ENCODE results near the gene KCNJ12.

The KCNJ12 gene

DNA sequence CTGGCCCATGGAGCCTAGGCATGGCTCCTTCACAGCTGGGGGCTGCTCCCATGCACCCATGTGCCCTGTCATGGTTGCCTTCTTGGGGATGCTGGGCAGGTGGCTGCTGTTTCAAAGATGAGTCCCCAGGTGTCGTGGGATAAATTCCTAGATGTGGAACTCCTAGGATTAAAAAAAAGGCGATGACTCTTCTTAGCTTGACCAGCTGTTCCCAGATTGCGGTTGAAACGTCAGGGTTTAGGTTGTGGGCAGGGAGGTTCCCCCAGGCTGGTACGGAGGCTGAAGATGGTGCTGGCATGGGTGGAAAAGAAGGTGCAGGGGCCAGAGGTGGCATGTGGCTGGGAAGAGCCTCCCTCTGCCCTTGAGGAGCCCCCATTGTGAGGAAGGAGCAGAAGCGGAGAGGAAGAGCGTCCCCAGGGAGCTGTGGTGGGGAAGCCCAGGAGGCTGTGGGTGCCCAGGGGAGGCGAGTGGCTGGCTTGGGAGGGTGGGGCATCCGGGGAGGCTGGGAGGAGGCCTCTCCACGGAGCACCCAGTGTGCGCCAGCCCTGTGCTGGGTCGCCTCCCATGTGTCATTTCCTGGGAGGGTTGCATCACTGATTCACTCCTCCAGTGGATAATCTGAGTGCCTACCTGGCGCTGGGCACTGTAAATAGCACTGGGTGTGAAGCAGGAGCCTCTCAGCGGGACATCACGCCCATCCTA lies 7.5 kb upstream of the KCNJ12 start:
- DNase-seq: no peak

DNA sequence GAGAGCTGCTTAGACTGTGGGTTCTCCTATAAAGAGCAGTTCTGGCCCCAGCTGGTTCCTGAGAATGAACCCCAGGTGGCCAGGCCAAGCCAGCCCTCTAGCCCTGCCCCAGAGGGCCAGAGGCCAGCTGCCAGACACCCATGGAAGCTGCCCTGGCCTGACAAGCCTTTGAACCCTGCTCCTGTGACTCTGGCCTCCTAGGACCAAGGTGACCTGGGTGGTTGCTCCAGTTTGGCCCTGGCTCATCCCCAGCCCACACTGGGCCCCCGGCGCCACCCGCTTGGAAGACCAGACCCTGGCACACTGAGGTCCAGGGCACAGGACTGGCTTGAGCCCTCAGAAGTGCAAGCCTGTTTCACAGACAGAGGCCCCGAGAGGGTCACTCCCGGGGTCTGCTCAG lies 6.8 kb upstream of the KCNJ12 start:
- no peak for DNase-seq

DNA sequence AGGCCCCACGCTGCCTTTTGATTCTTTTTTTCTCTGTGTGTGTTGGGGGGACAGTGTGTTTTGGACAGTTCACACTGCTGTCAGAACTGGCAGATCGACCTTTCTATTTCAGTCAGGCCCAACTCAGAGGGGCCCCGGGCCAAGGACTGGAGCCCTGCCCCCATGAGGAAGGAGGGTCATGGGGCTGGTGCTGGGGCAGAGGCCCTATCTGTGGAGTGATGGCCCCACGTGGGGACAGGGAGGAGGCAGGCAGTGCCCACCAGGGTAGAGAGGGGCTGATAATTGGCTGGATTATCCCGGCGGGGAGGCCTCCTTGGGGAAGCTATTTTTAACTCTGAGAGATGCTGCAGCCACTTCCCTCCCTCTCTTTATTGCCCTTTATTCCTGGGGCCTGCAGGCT lies 5.7 kb upstream of the KCNJ12 start:
- no peak for DNase-seq

DNA sequence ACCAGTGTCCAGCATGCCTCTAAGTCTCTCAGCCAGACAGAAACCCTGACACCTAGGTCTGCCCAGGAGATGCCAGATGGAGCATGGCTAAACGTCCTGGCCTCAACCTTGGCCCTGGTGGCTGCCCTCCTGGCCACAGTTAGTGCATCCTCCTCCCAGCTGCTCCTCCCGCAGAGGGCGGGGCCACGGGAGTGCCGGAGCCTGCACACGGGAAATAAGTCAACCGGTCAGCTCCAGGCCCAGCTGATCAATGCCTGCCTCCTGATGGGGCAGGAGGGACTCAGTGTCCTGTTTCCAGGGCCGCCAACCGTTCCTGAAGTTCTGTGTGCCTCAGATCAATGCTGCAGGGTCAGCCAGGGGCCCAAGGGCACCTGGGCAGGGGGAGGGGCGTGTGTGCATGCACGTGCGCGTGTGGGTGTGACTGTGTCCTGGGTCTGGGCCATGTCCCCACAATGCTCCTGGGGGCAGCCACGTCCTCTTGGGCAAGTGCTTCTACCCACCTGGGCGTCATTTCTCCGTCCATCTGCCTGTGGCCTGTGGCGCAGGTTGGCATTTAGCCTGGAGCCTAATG lies 4.6 kb upstream of the KCNJ12 start:
- no peak for DNase-seq

DNA sequence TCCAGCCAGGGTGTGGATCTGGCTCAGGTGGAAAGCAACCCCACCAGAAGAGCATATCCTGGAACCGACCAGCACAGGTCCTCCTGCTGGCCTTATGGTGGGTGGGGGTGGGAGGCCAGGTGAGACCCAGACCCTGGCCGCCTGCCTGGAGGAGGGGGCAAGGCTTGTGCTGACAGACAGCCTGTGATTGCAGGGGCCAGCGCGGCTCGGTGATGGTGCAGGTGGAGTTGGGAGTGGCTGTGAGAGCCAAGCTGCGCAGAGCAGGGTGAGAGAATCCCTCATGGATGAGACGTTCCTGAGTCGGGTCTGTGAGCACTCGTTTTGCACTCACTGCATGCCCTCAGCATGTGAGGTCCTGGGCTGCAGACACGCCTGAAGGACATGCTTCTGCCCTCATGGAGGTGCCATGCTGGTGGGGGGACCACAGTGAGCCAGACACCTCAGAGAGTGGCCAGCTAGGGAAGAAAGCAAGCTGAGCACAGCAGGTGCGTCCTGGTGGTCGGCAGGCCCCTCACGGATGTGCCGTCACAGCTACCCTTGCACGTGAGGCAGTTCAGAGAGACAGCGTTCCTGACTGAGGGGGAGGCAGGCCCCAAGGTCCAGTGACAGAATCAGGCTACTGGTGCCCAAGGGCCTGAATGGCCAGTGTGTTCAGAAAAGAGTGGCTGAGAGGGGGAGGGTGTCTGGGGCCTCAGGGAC lies 3.8 kb upstream of the KCNJ12 start:
- DNase-seq: no peak

DNA sequence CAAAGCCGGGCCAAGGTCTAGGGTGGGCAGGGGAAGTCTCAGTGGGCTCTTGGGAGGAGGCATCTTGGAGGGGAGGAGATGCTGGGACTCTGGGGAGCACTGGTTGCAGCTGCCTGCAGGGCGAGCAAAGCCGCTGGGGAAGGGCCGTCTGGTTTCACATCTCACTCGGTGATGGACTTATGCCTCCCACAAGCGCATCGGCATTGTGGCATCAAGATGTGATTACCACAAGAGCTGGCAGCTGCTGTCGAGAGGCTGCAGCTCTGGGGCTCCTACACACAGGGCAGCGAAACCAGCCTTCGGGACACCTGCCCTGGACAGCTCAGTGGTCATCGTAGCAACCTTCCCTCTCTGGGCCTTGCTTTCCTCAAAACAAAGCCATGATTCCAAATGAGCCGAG lies 3.1 kb upstream of the KCNJ12 start:
- DNase-seq: no peak

DNA sequence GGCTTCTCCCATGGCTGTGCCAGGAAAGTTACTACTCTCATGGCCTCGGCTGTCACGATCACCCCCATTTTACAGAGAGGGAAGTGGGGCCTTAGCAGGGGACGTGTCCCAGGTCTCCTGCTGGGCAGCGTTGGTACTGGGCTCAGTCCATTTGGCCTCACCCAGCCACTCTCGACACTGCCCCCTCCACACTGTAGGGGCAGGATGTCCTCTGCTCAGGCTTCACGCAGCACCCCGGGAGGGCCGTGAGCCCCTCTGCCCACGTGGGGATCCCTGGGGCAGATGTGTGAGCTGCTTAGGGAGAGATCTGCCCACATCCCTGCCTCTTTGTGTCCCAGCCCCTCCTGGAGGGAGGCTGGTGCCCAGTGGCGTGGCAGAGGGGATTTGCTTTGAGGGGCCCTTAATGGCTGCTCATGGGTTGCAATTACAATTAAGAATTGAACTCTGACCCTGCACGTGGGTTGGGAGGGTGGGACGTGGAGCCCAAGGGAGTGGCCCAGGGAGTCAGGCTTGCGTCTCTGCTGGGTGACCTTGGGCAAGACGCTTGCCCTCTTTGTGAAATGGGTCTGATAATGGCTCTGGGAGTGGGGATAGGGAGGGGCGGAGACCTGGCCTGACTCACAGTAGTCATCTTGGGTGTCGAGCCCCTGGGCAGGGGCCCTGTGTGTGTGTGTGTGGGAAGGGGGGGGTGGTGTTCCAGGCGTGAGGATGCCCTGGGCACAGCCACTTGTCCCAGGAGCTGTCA lies 2.3 kb upstream of the KCNJ12 start:
- DNase-seq: no peak

DNA sequence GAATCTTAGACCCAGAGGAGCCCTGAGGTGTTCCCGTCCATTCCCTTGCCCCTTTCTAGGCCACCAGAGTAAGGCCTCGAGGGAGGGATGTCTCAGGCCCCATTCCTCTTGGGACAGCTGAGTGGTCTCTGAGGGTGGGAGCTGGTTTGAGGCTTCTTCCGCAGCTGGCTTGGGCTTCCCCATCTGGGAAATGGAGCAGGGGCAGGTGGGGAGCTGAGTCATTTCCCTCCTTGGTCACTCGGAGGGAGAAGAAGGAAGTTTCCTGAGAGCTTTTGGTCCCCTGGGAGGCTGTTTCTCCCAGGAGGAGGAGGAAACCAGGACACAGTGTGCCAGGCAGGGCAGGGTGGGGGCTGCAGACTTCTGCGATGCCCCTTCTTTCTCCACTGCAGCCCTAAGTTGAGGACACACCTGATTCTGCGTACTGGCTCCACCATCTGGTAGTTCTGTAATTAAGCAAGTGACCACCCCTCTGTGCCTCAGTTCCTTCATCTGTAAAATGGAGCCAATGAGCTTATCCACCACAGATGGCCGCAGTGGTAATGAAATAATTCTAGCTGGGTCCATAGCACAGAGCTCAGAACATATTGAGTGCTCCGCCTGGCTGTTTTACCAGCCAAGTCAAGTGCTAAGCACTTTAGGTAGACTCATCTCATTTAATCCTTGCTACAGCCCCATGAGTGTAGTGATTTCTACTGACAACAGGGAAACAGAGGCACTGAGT lies 1.6 kb upstream of the KCNJ12 start:
- DNase-seq: no peak

DNA sequence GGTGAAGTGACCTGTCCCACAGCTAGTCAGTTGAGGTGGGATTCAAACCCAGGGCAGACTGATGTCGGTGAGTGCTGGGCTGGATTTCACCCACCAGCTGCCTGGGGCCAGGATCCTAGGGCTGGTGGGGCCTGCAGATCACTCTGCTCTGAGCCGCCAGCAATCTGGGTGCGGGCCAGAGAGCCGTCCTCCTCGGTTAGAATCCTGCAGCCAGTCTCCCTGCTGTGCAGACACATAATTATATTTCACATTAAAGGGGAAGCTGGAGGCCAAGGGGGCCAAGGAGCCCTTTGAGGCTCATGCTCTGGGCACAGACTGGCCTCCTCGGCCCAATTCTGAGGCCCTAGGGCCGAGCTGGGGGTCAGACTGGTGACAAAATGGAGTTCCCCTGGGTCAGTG lies 996 bp upstream of the KCNJ12 start:
- no peak for DNase-seq

DNA sequence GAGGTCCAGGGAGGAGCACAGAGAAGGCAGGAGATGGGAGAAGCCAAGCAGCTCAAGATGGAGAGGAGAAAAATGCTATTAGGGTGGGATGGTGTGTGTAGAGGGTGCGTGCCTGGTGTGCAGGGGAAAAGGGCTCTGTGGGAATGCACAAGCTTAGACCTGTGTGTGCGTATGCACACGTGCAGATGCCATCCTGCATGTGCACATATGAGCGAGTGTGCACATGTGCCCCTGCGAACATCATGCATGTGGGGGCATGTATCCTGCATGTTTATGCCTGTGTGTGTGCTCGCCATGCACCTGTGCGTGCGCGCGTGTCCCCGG lies 438 bp upstream of the KCNJ12 start:
- DNase-seq: no peak

DNA sequence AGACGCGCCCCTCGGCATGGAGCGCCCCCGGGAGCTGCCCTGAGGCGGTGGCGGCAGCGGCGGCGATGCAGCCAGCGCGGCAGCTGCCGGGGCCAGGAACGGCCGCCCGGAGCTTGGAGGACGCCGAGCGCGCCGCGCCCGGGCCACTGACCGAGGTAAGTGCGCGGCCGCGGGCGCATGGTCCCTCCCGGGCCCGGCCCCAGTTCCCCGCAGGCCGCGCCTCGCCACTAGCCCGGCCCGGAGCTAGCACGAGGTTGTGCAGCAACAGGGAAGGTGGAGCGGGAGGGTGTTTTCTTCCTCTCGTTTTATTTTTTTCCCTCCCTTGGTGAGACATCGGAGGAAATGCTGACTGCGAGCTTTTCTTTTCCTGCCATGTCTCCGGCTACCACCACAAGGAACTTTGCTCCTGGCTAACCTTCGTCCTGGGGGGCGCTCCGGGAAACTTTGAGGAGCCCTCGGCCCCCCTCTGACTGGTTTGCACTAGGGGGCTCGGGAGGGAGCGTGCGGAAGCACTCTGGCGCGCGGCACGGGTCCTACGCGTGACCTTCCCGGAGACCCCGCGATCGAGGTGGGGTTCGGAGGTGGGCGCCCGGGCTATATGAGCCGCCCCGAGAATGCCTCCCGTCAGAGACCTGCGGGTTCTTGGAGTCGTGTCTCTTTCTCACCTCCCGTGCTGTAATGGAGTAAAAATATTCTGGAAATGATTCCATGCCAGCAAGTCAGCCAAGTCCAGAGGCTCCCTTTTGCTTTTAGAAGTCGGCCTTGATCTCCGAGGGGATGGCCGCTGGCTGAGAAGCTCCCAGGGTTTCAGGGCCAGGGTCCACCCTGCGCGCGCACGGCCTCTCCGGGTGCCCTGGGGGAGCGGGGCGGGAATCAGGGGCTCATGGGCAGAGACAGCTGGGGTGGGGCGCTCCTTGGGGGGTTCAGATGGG lies 868 bp downstream of the KCNJ12 start:
- DNase-seq: no peak

DNA sequence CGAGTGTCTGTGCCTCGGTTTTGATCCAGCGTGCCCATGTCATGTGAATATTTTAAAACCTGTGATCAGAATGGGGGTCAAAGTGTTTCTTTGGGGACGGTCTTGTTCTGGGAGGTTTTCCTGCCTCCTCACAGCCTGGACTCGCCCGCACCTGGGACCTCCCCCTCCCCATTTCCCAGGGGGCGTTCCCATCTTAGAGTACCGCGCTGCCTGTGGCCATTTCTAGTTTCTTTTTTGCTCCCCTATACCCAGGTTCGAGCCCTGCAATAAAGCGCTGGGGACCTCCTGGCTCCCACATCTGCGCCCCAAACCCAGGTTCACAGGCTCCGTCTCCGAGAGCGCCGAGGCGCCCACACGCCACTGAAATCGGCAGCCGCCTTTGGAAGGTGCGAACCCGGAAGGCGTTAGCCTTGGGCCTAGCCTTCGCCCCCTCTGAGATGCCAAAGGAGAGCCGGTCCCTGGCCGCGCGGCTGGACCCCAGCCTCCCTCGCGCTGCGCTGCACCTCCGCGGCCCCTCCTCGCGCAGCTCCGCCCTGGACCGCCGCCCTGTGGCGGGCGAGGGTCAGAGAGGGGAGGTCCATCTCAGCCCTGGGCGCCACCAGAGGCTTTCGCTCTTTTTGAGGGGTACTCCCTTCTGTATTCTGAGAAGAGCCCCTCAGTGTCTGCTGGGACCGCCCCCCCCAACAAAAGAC lies 1.7 kb downstream of the KCNJ12 start:
- no peak for DNase-seq

DNA sequence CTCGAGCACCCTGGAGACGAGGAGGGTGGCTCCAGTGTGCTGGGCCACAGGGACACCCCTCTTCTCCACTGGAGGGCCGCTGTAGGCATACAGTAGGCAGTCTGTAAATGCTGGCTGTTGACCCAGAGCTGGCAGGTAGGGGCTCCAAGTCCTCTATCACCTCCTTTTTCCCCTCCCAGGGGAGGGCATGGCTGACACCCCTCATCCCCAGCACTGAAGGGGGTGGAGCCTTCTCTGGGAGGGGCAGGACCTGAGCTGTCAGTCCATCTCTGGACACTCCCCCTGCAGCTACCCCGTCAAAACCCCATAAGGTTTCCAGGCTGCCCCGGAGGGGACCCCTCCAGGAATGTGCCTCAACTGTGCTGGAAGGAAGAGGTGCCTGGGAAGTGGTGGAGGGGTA lies 2.4 kb downstream of the KCNJ12 start:
- DNase-seq: no peak

DNA sequence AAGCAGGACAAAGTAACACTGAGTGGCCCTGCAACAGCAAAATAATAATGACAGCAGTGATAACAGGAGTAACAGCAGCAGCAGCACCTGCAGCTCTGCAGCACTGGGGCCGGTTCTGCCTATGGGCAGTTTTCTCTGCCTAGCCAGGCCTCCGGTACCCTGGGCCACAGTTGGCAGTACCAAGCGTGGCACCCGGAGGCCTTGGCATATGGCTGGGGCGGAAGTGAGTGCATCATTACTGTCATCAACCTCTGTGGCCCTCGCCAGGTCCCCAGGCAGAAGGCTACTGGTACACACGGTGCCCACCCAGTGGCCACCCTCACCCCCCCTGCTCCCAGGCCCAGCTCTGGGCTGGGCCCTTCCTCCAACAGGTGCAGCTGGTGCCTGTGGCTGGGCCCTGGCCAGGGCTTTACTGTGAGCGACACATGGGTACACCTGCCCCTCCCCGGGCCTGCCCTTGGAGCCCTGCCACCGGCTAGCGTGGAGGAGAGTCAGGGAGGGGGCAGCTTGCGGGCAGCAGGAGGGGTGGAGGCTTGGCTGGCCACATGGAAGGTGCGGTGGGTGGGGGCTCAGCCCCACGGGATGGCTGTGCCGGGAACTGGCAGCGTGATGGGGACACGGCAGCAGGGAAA lies 3.0 kb downstream of the KCNJ12 start:
- DNase-seq: no peak

DNA sequence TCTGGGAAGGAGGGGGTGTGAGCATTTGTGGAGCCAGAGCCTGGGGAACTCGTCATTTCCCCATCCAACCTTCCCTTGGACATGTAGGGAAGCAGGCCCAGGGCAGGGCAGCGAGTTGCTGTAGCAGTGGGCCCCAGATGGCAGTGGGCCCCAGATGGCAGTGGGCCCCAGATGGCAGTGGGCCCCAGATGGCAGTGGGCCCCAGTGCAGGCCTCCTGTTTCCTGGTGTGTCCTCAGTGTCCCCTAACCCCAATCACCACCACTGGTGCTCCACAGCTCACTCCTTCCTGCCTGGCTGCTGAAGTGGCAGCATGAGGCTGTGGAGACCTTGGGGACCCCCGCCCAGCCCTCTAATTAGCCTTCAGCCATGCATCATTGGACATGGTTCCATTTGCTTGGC lies 4.5 kb downstream of the KCNJ12 start:
- no peak for DNase-seq

DNA sequence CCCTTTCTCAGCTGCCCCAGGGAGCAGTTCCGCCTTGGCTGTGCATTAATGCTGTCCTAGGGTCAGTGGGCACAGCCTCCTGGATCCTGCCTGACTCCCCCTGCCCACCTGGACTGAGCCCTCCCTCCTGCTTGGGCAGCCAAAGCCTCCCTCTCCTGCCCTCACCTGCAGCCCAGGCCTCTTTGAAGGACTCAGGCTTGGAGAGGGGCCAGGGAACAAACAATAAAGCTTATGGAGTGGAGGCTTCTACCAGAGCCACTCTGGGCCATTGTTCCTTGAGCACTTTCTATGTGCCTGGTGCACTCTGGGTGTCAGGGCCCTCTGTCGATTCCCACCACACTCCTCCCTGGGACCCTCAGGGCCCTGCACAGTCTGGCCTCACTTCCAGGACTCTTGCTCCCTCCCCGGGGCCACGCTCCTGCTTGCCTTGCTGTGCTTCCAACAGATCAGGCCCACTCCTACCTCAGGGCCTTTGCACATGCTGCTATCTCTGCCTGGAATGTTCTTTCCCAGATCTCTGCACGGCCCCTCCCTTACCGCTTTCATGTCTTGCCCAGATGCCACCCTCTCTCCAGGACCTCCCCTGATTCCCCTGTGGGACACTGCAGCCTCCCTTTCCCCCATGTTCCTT lies 5.0 kb downstream of the KCNJ12 start:
- no peak for DNase-seq

DNA sequence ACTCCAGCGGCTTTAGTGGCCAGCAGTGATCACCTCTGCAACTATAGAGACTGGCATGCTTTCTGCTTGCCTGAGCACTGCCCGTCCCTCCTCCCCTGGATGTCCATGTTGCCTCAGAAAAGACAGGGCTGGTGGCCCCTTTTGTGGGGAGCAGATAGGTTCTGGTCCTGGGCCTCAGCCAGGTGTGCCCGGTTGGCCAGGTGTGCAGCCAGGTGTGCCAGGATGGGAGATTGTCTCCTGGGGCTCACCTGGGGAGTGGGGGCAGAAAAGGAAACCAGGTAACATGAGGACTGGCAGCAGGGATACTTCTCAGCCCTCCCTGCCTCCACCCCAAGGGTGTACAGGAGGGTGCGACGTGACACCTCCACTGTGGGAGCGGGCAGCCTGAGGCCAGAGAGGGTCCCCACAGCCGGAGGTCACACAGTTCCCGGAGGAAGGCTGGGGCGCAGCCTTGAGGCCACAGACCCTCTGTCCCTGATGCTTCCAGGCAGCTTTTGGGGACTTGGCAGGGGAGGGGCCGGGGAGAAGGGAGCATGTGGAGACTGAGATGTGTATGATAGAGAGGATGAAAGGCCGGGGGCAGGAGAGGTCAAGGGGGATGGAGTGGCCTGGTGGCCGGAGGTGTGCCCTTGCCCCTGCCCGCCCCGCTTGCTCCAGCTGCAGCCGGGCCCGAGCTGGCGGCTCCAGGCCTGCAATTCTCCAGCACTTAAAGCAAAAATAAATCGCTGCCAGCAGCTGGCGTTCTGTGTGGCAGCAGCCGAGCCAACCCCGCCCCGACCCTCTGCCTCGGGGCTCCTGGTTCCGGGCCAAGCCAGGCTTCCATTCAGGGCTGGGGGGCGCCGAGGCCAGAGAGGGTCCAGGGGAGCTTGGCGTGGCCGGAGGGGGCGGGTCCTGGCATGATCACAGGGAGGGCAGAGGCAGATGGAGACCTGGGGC lies 6.7 kb downstream of the KCNJ12 start:
- no peak for DNase-seq

DNA sequence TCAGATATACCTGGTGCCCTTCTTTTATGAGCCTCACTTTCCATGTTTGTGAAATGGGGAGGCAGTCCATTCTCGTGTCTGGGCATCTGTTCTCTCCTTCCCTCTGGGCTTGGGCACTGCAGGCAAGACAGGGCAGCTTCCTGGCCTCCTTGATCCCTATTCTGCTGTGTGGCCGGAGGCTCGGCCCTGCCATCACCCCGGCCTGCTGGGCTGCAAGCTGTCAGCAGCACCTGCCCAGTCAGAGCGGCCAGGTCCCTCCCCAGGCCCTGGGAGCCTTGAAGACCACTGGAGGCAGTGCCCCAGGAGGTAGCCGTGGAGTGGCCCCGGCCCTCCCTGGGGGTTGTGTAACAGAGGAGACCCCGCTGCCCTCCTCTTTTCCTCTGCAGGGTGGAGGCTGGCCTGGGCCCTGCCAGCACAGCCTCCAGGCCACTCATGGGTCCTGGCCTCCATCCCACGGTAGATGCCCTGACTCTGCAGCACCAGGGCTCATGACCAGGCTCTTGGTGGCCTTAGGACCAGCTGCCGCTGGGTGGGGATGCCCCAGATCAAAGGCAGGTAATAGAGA lies 9.2 kb downstream of the KCNJ12 start:
- DNase-seq: no peak

DNA sequence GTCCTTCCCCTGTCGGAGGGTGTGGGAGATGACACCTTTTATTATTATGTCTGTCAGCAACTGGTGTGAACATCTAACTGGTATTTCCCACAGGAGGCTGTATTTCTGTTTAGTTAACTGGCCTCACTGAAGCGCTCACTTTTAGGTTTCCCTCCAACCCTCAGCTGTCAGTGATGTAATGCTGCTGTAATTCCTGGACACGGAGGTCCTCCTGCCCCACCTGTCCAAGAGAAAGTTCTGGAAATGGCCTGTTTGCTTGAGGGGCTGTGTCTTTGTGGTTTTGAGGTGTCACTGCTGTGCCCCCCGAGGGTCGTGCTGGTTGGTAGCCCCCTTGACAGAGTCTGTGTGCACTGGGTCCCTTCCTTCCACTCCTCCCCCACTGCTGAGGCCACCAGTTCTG lies 11.5 kb downstream of the KCNJ12 start:
- no peak for DNase-seq

Measured in CD4-positive, alpha-beta T cell treated with Interleukin-21 for 1 hour (primary cell).